GM21619 (cell line): ENCODE measurements around the gene RPA4.
"Not testable (repeated sequence)": the region's sequence is repeated elsewhere in the genome, so short reads cannot be mapped to it uniquely, and the experiment has no call there.

ENCODE experiments used
- ATAC-seq: cut with Tn5 transposase; IDR thresholded peaks from one replicate; pipeline ENCODE4 v1.9.1; 2021; ENCODE audit not compliant: unreplicated experiment

RPA4 gene, protein sequence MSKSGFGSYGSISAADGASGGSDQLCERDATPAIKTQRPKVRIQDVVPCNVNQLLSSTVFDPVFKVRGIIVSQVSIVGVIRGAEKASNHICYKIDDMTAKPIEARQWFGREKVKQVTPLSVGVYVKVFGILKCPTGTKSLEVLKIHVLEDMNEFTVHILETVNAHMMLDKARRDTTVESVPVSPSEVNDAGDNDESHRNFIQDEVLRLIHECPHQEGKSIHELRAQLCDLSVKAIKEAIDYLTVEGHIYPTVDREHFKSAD

DNA sequence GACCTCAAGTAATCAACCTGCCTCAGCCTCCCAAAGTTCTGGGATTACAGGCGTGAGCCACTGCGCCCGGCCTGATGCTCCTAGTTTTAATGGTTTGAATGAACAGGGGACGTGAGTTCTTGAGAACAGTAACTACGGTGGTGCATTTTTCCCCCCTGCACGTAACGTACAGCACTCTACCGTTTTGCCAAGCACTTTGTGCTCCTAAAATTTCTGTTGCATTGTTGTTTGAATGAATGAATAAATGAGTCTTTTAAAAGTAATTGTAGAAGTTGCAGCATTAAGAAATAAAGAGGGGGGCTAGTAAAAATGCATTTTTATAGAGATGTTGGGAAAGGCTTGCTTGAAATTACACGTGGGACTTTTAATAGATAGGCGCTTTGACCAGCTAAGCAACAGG, at the start of gene RPA4:
TSS of gene RPA4 (plus strand) at position 301 of the 400 bp plus-strand sequence. CDS start 403 bp downstream, outside the sequence.
- ATAC-seq = no peak

DNA sequence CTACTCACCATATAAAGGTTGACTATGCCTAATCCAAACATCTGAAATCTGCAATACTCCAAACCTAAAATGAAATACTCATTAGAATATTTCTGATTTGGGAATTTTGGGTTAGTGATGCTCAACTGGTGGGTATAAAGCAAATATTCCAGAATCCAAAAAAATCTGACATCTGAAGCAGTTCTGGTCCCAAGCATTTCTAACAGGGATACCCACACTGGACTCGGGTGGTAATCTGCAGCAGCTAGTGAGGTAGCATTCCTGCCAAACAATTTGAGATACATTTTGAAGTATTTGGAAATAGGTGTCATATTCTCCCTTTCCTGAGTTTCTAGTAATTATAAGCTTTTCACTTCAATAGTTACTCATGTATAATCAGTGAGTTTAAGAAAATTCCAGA, 49.6 kb upstream of the RPA4 start:
- ATAC-seq = no peak

DNA sequence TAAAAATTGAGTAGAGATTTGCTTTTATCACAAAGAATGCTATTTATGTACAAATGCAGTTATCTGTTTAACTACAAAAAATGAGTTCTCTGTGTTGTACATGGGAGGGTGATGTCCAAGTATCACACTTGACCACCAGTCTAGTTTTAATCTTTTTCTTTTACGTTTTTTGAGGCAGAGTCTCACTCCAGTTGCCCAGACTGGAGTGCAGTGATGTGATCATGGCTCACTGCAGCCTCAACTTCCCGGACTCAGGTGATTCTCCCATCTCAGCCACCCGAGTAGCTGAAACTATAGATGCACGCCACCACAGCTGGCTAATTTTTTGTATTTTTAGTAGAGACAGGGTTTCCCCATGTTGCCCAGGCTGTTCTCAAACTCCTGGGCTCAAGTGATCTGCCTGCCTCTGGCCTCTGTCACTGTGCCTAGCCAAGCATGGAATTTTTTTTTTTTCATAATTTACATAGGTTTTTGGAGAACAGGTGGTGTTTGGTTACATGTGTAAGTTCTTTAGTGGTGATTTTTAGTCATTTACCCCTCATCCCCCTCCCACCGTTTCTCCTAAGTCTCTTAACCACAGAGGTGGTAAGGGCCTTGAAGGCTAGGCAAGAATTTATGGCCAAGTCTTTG, 47.9 kb upstream of the RPA4 start:
- peak; percentile 69 for ATAC-seq

DNA sequence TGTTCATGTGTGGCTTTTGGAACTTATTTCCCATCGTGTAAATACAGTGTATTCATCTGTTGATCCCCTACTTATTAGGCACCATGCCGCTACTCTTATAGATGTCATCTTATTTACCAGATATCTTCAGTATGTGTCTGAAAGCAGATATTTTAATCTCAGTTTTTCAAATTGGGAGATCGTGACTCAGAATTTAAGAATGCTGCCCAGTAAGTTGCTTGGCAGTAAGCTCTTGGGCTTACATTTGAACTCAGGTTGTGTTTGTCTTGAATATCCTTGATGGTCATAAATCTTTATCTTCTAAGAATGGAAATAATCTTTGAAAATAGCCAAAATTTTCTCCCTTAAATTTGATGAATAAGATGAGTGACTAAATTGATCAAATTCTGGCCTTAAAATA, 45.9 kb upstream of the RPA4 start:
- ATAC-seq = no peak

DNA sequence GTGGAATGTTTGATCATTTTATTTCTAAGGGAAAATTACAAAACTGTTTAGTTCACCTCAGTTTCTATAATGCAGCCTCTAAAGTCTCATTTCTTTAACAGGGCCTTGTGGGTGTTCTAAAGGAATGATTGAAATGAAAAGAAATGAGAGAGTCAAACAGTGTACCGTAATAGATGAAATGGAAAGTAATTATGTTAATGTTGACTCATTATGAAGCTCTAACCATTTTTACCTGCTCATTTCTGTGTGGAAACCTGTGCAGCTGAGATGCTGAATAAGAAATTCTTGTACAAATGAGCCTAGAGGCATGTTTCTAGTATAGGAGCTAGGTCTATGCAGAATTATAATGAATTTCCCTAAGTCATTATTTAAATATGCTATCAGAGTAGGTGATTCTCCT, 45.2 kb upstream of the RPA4 start:
- no peak for ATAC-seq

DNA sequence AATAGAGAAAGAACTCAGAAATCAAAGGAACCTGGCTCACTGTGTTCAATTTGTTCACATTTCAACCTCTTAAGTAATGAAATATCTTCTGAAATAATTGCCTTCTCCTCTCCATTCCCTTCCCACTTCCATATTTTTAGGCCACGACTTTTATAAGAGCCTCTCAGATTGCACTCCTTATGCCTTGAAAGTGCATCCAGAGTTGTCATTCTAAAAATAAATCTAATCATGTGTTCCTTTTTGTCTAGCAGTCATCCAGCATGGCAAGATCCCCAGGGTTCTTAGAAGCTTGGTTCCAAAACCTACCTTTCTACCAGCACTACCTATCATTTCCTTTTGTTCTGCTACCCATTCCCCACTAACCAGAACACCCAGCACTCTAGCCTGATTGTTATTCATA, 42.4 kb upstream of the RPA4 start:
- ATAC-seq = no peak

DNA sequence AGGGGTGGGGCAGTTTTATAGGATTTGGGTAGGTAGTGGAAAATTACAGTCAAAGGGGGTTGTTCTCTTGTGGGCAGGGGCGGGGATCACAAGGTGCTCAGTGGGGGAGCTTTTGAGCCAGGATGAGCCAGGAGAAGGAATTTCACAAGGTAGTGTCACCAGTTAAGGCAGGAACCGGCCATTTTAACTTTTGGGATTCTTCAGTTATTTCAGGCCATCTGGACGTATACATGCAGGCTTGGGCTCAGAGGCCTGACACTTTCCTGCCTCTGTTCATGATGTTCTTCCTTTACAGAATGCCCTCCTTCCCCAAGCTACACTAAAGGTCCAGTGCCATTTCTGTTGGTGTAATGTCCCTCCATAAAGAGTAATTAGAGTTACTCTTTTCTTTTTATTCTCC, 41.8 kb upstream of the RPA4 start:
- not testable (repeated sequence) for ATAC-seq

DNA sequence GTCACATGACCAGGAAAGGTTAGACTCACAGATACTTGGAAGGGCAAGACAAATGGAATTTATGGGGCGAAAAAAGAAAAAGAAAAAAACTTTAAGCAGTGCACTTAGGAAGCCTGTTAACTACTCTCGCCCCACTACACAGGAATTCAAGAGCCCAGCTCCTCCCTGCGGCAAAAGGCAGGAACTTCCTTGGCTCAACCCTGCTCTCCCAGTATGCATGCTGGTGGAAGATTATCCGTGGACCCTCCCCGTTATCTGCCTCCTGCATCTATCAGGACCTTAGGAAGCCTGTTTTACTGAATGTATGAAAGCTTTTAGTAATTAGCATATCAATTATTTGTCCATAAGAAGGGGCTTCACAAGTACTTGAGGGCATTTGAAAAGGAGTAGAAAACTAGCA, 40.1 kb upstream of the RPA4 start:
- no peak for ATAC-seq

DNA sequence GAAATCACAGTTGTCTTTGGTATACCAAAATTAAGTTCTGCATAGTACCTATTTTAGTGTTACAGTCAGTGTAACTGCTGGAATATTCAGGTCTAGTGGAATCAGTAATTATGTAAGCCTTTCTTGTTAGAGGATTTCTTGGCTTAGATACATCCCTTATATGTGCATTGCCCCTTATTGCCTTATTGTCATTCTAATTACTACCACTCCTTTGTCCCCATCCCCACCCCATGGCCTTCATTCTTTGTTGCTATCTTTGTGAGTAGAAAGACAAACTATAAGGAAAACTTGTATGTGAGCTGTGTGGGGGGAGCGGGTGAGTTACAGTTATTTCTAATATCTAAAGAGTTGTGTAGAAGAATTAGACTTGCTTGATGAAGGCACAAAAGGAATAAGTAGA, 36.9 kb upstream of the RPA4 start:
- ATAC-seq = no peak

DNA sequence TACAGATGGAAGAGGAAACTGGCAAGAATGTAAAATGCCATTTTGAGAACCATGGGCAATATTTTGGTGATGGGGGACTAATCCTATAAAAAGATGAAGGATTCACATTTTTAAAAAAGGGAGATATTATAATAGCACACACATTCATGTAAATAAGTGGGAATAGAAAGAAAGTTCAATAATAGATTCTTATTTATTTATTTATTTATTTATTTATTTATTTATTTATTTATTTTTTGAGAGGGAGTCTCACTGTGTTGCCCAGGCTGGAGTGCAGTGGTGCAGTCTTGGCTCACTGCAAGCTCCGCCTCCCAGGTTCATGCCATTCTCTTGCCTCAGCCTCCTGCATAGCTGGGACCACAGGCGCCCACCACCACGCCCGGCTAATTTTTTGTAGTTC, 24.3 kb upstream of the RPA4 start:
- not testable (repeated sequence) for ATAC-seq

DNA sequence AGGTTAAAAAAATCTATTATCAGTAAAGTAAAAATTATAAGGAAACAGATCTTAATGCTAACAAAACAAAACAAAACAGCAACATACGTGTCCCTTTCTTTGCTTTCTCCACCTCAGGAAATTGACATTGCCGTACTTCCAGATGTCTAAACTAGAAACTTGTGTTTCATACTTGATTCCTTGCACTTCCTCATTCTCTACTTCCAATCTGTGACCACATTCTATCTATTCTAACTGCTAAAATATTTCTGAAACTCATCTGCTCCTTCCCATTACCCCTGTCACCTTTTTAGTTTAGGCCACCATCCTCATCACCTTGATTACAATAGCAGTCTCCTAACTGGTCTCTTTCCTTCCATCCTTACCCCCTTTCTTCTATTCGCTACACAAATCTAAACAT, 22.5 kb upstream of the RPA4 start:
- ATAC-seq = peak; percentile 70

DNA sequence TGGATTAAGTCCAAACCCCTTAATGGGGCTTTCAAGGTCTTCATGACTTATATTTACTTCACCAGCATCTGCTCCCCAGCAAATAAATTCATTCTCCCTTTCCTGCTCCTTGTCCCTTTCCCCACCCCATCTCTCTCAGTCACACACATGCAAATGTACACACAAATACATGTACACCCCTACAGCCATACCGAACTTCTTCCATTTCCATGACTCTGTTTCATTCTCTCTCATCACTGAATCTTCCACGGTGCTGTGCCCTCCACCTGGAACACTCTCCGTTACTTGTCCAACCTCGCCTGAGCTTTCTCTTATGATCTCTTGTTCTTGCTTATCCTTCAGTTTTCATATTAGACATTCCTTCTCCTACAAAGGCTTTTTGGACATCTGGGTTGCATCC, 22.0 kb upstream of the RPA4 start:
- peak; percentile 21 for ATAC-seq

DNA sequence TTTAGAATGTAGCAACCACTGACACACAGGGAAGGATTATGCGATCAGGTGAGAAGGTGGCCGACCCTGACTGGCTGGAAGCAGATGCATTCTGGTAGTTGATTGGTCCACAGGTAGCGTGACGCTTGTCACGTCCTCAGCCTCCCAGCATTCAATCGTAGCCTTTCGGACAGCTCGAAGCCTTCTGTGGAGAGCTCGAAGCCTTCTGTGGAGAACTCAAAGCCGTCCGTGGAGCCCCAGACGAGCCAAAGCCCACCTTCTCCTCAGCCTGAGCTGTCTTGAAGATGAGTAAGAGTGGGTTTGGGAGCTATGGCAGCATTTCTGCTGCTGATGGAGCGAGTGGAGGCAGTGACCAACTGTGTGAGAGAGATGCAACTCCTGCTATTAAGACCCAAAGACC, 319 bp downstream of the RPA4 start:
- no peak for ATAC-seq

DNA sequence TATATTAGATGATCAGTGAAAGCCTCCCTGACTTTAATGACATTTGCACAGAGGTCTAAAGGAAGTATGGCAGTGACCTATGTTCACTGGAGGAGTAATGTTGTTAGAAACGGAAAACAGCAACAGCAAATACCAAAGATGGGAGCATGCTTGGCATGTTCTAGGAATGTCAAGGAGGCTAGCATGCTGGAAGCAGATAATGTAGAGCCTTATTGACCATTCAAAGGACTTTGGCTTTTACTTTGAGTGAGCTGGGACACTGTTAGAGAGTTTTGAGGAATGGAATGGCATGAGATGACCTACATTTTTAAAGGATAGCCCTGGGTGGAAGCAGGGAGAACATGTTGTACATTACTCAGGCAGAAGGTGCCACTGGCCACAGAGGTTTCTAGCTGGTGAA, 6.0 kb downstream of the RPA4 start:
- ATAC-seq = no peak

DNA sequence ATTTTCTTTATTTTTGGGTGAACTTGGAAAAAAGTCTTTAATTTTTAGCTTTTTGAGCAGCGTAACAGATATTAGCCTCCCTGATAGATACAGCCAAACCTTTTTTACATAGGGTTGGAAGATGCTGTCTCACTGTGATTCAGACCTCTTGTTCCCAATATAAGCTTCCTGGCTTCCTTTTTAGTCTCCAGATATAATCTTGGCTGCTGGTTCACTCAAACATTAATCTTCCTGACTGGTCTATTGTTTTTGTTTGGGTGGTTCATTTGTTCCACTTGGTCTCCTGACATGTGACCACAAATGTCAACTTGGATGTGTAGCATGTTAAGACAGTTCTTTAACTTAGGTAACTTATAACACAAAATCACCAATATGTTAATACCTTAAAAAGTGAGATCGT, 23.0 kb downstream of the RPA4 start:
- ATAC-seq = no peak

DNA sequence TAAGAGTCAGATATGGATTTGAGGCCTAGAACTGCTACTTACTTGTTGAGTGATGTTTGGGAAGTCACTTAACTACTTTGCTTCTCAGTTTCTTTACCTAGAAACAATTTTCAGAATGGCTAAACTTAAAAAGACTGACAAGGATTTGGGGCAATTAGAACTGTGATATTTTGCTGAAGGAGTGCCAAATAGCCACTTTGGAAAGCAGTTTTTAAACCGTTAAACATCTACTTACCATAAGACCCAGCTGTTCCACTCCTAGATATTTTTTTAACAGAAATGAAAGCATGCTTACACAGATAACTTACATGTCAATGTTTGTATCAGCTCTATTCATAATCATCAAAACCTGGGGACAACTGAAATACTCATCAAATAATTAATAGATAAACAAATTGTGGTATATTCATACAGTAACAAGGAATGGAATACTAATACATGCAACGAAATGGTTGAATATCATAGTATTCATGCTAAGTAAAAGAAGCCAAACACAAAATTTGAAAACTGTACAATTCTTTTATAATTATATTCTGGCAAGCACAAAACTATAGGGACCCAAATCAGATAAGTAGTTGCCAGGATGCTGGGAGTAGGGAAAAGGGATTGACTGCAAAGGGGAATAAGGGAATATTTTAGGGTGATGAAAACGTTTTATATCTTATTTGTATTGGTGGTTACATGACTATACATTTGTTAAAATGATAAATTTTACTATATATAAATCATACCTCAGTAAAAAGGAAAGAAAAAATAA, 24.0 kb downstream of the RPA4 start:
- ATAC-seq = no peak

DNA sequence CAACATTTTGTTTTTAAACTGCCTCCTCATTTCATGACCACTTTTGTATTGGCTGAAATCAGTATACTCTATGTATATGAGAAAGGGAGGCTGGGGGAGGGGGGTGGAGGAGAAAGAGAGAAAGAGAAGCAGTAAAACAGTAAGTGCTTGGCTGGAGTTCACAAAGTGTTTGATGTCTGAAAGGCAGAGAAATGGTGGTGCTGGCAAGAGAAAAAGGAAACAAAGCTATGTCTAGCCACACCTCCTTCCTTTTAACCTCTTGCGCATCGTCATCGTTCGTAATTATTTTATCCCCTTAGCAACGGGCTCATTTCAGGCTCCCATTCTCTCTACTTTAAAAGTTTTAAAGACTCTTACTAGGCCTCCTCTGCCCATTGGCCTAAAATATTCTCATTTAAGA, 25.6 kb downstream of the RPA4 start:
- ATAC-seq = no peak

DNA sequence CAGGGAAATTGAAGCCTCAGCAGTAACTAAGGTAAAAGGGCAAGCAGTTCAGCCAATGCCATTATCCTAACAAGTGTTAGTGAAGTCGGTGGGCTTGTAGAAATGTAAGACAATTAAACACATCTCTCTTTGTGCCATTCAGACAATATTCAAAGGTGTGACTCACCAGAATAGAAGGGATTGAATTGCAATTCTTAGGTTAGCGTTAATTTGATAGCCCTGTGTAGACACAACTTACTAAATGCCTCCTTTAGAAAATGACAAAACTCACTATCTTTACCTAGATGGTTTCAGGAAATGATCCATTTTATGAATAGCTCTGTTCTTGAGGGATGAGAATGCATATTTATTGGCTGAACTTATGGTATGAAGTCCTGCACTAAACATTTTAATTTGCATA, 35.2 kb downstream of the RPA4 start:
- no peak for ATAC-seq

DNA sequence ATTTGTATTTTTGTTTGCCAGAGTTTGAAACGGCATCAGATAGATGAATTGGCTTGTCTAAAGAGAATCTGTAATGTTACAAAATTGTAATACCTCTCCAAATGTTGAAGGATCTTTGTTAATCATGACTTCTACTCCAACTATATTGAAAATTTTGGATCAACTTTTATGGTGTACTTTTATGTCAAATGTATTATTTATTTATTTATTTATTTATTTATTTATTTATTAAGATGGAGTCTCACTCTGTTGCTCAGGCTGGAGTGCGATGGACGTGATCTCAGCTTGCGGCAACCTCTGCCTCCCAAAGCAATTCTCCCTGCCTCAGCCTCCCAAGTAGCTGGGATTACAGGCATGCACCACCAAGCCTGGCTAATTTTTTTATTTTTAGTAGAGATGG, 36.0 kb downstream of the RPA4 start:
- no peak for ATAC-seq

DNA sequence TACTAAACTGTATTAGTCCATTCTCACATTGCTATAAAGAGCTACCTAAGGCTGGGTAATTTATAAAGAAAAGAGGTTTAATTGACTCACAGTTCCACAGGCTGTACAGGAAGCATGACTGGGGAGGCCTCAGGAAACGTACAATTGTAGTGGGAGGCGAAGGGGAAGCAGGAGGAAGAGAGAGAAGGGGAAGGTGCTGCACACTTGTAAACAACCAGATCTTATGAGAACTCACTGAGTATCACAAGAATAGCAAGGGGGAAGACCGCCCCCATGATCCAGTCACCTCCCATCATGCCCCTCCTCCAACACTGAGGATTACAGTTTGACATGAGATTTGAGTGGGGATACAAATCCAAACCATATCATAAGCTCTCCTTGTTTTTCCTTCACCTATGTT, 40.9 kb downstream of the RPA4 start:
- no peak for ATAC-seq

DNA sequence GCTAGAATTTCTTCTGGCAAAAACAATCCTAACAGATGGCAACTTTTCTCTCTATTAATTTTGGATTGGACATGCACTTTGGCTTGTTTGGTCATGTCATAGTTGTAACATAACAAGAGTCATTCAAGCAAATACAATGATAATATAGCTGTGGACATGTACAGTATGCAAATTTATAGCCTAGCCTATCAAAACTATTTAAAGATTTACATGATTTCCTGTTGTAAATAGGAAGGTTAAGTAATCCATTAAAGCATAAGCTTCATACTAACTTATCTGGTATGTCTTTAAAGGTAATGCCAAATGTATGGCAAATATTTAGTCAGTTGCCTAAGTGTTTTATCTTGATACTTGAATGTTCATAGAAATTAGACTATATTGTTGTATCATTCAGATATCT, 45.3 kb downstream of the RPA4 start:
- ATAC-seq = no peak
